ENCODE measurements around the gene ITGAV. TPM values are rescaled to one million over a fixed set of nuclear protein-coding genes. Genes with fewer than 3 reads are reported as not detected.

ITGAV gene
- total and polyA plus RNA-seq, 4 donors: 6.6 to 31.3 (median 12.0) TPM

DNA sequence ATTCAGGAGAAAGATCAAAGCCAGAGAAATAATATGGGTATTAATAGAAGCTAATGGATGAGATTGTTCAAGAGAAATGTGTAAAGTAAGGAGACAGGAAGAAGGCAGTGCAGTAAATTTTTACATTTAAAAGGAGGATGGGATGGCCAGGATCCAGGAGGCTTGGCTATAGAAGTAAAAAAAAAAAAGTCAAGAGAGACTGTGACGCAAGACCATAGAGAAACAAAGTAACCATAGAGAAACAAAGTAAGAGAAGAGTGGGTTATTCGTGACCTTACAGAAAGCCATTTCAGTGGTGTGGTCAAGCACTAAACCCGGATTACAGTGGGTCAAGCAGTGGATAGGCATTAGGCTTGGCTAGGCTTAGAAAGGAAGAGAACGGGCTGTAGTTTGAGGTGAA, 93.5 kb downstream of the ITGAV start:
- peaks cover 0 to 11% (median under 1%) of the 10 kb centered on the region in 4 donors for H3K36me3 ChIP-seq (ENCODE audit: control insufficient read depth in 4 of 4, insufficient read depth in 3 of 4, low read depth in 1 of 4, low read length in 3 of 4)
- WGBS: 83% methylated on average over 4 of the region's 4 CpGs
- H3K27me3 ChIP-seq (ENCODE audit: control insufficient read depth in 4 of 4, insufficient read depth in 4 of 4, low read length in 3 of 4): no peaks in the 10 kb centered on the region
- no peak overlapping the region for H3K9ac ChIP-seq (ENCODE audit: low read depth in 1 of 2, low read length in 2 of 2)
- no peaks in the 10 kb centered on the region for H3K9me3 ChIP-seq (ENCODE audit: control insufficient read depth in 4 of 4, low read length in 3 of 4)
- H3K27ac ChIP-seq (ENCODE audit: low read depth in 1 of 2, low read length in 2 of 2): no peak overlapping the region
- TF ChIP-seq HNF4A (conservative IDR thresholded peaks at IDR 0.05) (no peak), HNF4G (IDR thresholded peaks at IDR 0.05) (no peak), EGR1 (IDR thresholded peaks at IDR 0.05; ENCODE audit: low read depth in 2 of 2) (no peak)
- TF ChIP-seq, protein P1, sequence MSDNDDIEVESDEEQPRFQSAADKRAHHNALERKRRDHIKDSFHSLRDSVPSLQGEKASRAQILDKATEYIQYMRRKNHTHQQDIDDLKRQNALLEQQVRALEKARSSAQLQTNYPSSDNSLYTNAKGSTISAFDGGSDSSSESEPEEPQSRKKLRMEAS (IDR thresholded peaks at IDR 0.05): no peak
- DNase-seq (ENCODE audit: low spot score): no peak
- no peak overlapping the region for H3K4me3 ChIP-seq (ENCODE audit: low read depth in 1 of 3, low read length in 3 of 3)
- no peaks in the 10 kb centered on the region for H3K4me1 ChIP-seq (ENCODE audit: control insufficient read depth in 4 of 4, insufficient read depth in 4 of 4, low read length in 3 of 4)

DNA sequence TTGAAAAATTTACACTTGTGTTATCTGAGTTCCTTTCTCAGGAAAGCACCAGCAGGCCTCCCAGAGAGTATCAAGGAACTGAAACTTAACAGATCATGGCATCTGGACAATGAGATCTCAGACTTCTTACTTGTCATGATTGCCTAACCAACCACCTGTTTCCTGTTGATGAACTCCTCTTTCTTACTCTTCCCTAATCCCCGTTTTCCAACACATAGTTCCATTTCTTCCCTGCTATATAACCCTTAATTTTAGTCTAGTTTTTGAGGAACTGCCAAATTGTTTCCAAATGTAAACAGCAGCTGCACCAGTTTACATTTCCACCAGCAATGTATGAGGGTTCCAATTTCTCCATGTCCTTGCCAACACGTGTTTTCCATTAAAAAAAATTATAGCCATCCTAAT, 98.0 kb downstream of the ITGAV start:
- H3K27me3 ChIP-seq (ENCODE audit: control insufficient read depth in 4 of 4, insufficient read depth in 4 of 4, low read length in 3 of 4): peaks cover 0 to 4% (median 1%) of the 10 kb centered on the region in 4 donors
- H3K9ac ChIP-seq (ENCODE audit: low read depth in 1 of 2, low read length in 2 of 2): no peak overlapping the region
- no peak for TF ChIP-seq GABPA (IDR thresholded peaks at IDR 0.05 in 1 of 2, conservative IDR thresholded peaks at IDR 0.05 in 1 of 2)
- TF ChIP-seq FOXA1 (IDR thresholded peaks at IDR 0.05): no peak
- no peak for TF ChIP-seq JUND (IDR thresholded peaks at IDR 0.05)
- TF ChIP-seq, protein P2, sequence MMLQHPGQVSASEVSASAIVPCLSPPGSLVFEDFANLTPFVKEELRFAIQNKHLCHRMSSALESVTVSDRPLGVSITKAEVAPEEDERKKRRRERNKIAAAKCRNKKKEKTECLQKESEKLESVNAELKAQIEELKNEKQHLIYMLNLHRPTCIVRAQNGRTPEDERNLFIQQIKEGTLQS (IDR thresholded peaks at IDR 0.05): no peak
- TF ChIP-seq, protein P3, sequence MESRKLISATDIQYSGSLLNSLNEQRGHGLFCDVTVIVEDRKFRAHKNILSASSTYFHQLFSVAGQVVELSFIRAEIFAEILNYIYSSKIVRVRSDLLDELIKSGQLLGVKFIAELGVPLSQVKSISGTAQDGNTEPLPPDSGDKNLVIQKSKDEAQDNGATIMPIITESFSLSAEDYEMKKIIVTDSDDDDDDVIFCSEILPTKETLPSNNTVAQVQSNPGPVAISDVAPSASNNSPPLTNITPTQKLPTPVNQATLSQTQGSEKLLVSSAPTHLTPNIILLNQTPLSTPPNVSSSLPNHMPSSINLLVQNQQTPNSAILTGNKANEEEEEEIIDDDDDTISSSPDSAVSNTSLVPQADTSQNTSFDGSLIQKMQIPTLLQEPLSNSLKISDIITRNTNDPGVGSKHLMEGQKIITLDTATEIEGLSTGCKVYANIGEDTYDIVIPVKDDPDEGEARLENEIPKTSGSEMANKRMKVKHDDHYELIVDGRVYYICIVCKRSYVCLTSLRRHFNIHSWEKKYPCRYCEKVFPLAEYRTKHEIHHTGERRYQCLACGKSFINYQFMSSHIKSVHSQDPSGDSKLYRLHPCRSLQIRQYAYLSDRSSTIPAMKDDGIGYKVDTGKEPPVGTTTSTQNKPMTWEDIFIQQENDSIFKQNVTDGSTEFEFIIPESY (IDR thresholded peaks at IDR 0.05): no peak
- no peak for TF ChIP-seq HNF4G (IDR thresholded peaks at IDR 0.05)
- no peak for TF ChIP-seq RXRA (IDR thresholded peaks at IDR 0.05)
- TF ChIP-seq EGR1 (IDR thresholded peaks at IDR 0.05; ENCODE audit: low read depth in 2 of 2): no peak
- no peak for TF ChIP-seq TAF1 (conservative IDR thresholded peaks at IDR 0.05)
- no peak for TF ChIP-seq FOXA2 (IDR thresholded peaks at IDR 0.05)
- no peak for TF ChIP-seq YY1 (IDR thresholded peaks at IDR 0.05)
- TF ChIP-seq, protein P4, sequence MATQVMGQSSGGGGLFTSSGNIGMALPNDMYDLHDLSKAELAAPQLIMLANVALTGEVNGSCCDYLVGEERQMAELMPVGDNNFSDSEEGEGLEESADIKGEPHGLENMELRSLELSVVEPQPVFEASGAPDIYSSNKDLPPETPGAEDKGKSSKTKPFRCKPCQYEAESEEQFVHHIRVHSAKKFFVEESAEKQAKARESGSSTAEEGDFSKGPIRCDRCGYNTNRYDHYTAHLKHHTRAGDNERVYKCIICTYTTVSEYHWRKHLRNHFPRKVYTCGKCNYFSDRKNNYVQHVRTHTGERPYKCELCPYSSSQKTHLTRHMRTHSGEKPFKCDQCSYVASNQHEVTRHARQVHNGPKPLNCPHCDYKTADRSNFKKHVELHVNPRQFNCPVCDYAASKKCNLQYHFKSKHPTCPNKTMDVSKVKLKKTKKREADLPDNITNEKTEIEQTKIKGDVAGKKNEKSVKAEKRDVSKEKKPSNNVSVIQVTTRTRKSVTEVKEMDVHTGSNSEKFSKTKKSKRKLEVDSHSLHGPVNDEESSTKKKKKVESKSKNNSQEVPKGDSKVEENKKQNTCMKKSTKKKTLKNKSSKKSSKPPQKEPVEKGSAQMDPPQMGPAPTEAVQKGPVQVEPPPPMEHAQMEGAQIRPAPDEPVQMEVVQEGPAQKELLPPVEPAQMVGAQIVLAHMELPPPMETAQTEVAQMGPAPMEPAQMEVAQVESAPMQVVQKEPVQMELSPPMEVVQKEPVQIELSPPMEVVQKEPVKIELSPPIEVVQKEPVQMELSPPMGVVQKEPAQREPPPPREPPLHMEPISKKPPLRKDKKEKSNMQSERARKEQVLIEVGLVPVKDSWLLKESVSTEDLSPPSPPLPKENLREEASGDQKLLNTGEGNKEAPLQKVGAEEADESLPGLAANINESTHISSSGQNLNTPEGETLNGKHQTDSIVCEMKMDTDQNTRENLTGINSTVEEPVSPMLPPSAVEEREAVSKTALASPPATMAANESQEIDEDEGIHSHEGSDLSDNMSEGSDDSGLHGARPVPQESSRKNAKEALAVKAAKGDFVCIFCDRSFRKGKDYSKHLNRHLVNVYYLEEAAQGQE (IDR thresholded peaks at IDR 0.05): no peak
- TF ChIP-seq, protein P1 (IDR thresholded peaks at IDR 0.05): no peak
- TF ChIP-seq, protein P5, sequence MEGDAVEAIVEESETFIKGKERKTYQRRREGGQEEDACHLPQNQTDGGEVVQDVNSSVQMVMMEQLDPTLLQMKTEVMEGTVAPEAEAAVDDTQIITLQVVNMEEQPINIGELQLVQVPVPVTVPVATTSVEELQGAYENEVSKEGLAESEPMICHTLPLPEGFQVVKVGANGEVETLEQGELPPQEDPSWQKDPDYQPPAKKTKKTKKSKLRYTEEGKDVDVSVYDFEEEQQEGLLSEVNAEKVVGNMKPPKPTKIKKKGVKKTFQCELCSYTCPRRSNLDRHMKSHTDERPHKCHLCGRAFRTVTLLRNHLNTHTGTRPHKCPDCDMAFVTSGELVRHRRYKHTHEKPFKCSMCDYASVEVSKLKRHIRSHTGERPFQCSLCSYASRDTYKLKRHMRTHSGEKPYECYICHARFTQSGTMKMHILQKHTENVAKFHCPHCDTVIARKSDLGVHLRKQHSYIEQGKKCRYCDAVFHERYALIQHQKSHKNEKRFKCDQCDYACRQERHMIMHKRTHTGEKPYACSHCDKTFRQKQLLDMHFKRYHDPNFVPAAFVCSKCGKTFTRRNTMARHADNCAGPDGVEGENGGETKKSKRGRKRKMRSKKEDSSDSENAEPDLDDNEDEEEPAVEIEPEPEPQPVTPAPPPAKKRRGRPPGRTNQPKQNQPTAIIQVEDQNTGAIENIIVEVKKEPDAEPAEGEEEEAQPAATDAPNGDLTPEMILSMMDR (IDR thresholded peaks at IDR 0.05; ENCODE audit: low read depth, low read length, missing input control): no peak
- TF ChIP-seq HNF4A (conservative IDR thresholded peaks at IDR 0.05): no peak
- no peak for TF ChIP-seq NR2F2 (IDR thresholded peaks at IDR 0.05)
- no peaks in the 10 kb centered on the region for H3K4me1 ChIP-seq (ENCODE audit: control insufficient read depth in 4 of 4, insufficient read depth in 4 of 4, low read length in 3 of 4)
- no peak for DNase-seq (ENCODE audit: low spot score)
- no peaks in the 10 kb centered on the region for H3K9me3 ChIP-seq (ENCODE audit: control insufficient read depth in 4 of 4, low read length in 3 of 4)
- H3K36me3 ChIP-seq (ENCODE audit: control insufficient read depth in 4 of 4, insufficient read depth in 3 of 4, low read depth in 1 of 4, low read length in 3 of 4): no peaks in the 10 kb centered on the region
- 77% methylated on average over 2 of the region's 2 CpGs for WGBS
- H3K27ac ChIP-seq (ENCODE audit: low read depth in 1 of 2, low read length in 2 of 2): no peak overlapping the region
- no peak overlapping the region for H3K4me3 ChIP-seq (ENCODE audit: low read depth in 1 of 3, low read length in 3 of 3)

Data from liver (tissue), 9 donors.